Activated T-helper 1 cell treated with anti-CD3 and anti-CD28 coated beads, Interleukin-12 subunit alpha, Interleukin-12 subunit beta, Interleukin-2, Interleukin-4 antibody, amounts not matched to agents 30 ng/mL and 10 ng/mL and 1 ng/mL, durations not matched to agents 14 hours and 24 hours and 36 hours (primary cell): ENCODE measurements around the gene GRID1. TPM values are rescaled to one million over a fixed set of nuclear protein-coding genes. Genes with fewer than 3 reads are reported as not detected.

Source experiments
- DNase-seq: peaks from one replicate; pipeline ENCODE4 v3.0.0; 2021; ENCODE audit warnings: low spot score
- H3K27ac Mint-ChIP-seq: one replicate; pipeline ENCODE4 v1.8.0; 2021; ENCODE audit warnings: mild to moderate bottlenecking, mixed read lengths
- H3K27me3 Mint-ChIP-seq: one replicate; pipeline ENCODE4 v1.8.0; 2022; ENCODE audit warnings: mild to moderate bottlenecking, moderate library complexity, mixed read lengths; ENCODE audit not compliant: insufficient read depth
- H3K36me3 Mint-ChIP-seq: one replicate; pipeline ENCODE4 v1.8.0; 2021; ENCODE audit warnings: low read depth, mixed read lengths
- H3K4me1 Mint-ChIP-seq: one replicate; pipeline ENCODE4 v1.8.0; 2021; ENCODE audit warnings: low read depth, mixed read lengths
- H3K4me3 Mint-ChIP-seq: one replicate; pipeline ENCODE4 v1.8.0; 2021; ENCODE audit warnings: mild to moderate bottlenecking, moderate library complexity, mixed read lengths
- H3K9me3 Mint-ChIP-seq: one replicate; pipeline ENCODE4 v1.8.0; 2021; ENCODE audit warnings: mixed read lengths
- intact Hi-C: fragments of 100-400 bp; cut with micrococcal nuclease; formaldehyde crosslinking; loops from one replicate; pipeline ENCODE4 v1.15.1; 2024
- total RNA-seq: library from RNA; stranded (reverse); gene quantifications from 2 replicates; pipeline ENCODE4 v1.2.3, GENCODE V29; 2022

Gene GRID1
- total RNA-seq, 1 donor from 2014 or later, result not detected

- Mint-ChIP-seq H3K4me3 (no peak overlapping the region), H3K27me3 (peaks cover 5% of the 10 kb centered on the region), H3K27ac (no peak overlapping the region), H3K4me1 (no peaks in the 10 kb centered on the region), H3K9me3 (no peaks in the 10 kb centered on the region), H3K36me3 (no peaks in the 10 kb centered on the region)
- no peak for DNase-seq
- intact Hi-C loops, result no loop called here
These were observed 196.1 kb downstream of the GRID1 start for GRCh38 chr10:86170255-86171108.

DNA sequence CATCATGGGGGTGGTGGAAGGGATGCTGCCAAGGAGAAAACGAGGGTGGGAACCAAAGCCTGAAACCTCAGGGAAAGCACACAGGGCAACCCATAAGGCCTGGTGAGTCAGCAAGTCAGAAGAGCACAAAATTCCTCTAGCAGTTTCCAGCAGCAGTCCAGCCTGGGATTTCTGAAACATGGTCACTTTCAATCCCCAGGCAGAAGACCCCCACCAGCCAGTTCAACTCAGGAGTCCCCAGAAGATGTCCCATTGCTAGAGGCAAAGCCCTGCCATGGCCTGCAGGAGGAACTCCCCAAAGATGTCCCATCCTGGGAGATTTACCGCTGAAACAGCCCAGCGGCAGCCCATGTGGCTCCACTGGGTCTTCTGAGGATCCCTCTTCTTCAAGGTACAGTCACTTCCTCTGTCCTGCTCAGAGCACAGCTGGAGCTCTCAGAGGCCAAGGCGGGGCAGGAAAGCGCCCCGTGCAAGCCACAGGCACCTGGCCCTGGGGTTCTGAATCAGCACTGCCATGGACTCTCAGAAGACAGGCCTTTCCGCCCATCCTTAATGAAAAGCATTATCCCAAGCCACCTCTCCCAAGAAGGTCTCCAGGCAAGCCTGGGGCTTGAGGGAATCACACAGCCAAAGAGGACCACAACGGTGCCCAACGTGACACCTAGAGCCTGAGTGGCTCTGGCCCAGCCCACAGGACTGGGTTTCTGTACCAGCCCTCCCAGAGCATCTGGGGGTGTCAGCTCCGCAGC lies 196.9 kb downstream of the GRID1 start:
- DNase-seq, result no peak
- intact Hi-C loops, result no loop called here
- Mint-ChIP-seq H3K27me3 (peaks cover 5% of the 10 kb centered on the region), H3K4me1 (no peaks in the 10 kb centered on the region), H3K4me3 (no peak overlapping the region), H3K9me3 (no peaks in the 10 kb centered on the region), H3K27ac (no peak overlapping the region), H3K36me3 (no peaks in the 10 kb centered on the region)

DNA sequence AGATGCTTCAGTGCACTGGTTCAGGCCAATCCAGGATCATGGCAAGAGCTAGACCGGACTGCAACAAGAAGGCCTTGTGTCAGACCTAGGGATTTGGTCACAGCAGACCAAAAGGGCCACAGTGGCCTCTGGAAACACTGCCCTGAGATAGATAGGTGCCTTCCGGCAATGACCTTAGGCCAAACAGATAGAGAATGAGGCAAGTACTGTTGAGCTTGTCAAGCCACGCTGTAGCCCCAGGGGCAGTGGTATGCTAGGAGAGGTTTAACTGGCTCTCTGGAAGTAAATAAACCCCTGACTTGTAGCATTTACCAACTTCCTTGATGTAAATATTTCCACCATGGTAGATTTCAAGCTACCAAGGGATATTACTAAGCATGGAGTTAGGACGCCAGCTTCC lies 197.5 kb downstream of the GRID1 start:
- intact Hi-C loops, result no loop called here
- Mint-ChIP-seq H3K9me3 (no peaks in the 10 kb centered on the region), H3K27me3 (peaks cover 5% of the 10 kb centered on the region), H3K4me1 (no peaks in the 10 kb centered on the region), H3K4me3 (no peak overlapping the region), H3K27ac (no peak overlapping the region), H3K36me3 (no peaks in the 10 kb centered on the region)
- DNase-seq, result no peak

DNA sequence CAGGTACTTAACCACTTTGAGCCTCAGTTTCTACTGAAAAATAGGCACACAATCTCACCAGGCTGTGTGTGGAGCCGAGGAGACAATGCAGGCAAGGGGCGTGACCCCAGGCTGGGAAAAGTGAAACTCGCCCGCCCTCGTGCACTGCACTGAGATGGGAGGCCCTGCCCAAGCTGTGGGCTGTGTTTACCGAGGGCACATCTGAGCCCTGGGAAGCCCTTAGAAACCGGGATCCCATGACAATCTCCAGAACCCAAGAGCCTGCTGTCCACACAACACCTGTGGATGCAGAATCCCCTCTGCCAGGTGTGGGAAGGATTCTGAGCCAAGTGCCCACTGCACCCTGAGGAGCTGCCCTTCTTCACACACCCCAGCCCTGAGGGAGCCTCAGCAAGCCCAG lies 198.3 kb downstream of the GRID1 start:
- intact Hi-C loops, result no loop called here
- DNase-seq, result no peak
- no peak overlapping the region for H3K27ac Mint-ChIP-seq

DNA sequence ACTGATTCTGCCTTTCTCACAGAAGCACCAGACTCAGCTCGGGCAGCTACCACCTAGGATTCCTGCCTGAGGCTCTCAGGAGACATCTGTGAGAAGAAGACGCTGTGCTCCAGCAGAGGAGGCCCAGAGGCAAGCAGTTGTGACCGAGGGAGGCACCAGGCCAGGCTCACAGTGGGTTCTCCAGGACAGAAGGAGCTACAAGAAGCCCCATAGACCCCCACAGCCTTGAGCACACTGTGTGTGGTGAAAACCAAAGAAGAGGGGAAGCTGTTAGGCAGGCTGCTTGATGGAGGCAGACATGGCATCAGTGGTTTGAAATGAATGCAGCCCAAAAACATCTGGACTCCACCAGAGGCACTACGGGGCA lies 198.8 kb downstream of the GRID1 start:
- intact Hi-C loops, result no loop called here
- Mint-ChIP-seq H3K9me3 (no peaks in the 10 kb centered on the region), H3K4me3 (no peak overlapping the region), H3K4me1 (no peaks in the 10 kb centered on the region), H3K27ac (no peak overlapping the region), H3K36me3 (no peaks in the 10 kb centered on the region), H3K27me3 (peaks cover 5% of the 10 kb centered on the region)
- DNase-seq, result no peak

More for the DNA sequence above, 198.3 kb downstream of the GRID1 start:
- no peaks in the 10 kb centered on the region for H3K9me3 Mint-ChIP-seq
- peaks cover 5% of the 10 kb centered on the region for H3K27me3 Mint-ChIP-seq
- no peaks in the 10 kb centered on the region for H3K4me1 Mint-ChIP-seq
- H3K4me3 Mint-ChIP-seq, result no peak overlapping the region
- H3K36me3 Mint-ChIP-seq, result no peaks in the 10 kb centered on the region

DNA sequence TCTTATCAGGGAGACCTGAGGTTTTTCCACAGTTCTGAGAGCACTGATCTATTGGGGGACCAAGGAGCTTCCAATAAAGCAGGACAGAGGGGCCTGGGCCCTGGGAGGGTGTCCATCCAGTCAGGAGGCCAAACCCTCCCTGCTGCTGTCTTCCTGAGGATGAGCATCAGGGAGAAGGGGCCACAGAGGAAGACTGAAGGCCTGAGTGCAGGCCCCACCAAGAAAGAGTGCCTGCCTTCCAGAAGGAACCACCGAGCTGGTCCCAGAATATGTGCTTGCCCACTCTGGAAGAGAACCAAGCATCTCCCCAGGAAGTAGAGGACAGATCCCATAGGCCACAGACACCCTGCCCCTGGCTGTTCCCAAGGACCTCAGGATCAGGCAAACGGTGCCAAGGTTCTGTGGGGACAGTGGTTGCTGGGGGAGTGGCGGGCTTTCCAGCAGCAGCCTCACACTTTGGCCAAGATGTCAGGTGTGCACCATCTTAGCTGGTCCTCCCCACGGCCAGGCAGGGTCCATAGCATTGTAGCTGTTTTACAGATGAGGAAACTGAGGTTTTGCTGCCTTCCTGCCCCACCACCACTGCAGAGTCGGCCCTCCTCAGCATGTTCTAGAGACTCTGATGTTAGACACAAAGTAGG lies 199.4 kb downstream of the GRID1 start:
- Mint-ChIP-seq H3K9me3 (no peaks in the 10 kb centered on the region), H3K36me3 (no peaks in the 10 kb centered on the region), H3K4me3 (no peak overlapping the region), H3K4me1 (no peaks in the 10 kb centered on the region), H3K27ac (no peak overlapping the region), H3K27me3 (peaks cover 1% of the 10 kb centered on the region)
- intact Hi-C loops, result no loop called here
- DNase-seq, result no peak

GRCh38 chr10:86165666-86166065 lies 200.9 kb downstream of the GRID1 start:
- H3K4me3 Mint-ChIP-seq, result no peak overlapping the region
- no peaks in the 10 kb centered on the region for H3K36me3 Mint-ChIP-seq
- H3K27me3 Mint-ChIP-seq, result no peaks in the 10 kb centered on the region
- intact Hi-C loops, result no loop called here
- no peaks in the 10 kb centered on the region for H3K4me1 Mint-ChIP-seq
- no peak for DNase-seq
- no peaks in the 10 kb centered on the region for H3K9me3 Mint-ChIP-seq
- no peak overlapping the region for H3K27ac Mint-ChIP-seq

GRCh38 chr10:86164960-86165630 lies 201.5 kb downstream of the GRID1 start:
- intact Hi-C loops, result no loop called here
- Mint-ChIP-seq H3K4me1 (no peaks in the 10 kb centered on the region), H3K27me3 (no peaks in the 10 kb centered on the region), H3K36me3 (no peaks in the 10 kb centered on the region), H3K9me3 (no peaks in the 10 kb centered on the region), H3K4me3 (no peak overlapping the region), H3K27ac (no peak overlapping the region)
- DNase-seq, result no peak

DNA sequence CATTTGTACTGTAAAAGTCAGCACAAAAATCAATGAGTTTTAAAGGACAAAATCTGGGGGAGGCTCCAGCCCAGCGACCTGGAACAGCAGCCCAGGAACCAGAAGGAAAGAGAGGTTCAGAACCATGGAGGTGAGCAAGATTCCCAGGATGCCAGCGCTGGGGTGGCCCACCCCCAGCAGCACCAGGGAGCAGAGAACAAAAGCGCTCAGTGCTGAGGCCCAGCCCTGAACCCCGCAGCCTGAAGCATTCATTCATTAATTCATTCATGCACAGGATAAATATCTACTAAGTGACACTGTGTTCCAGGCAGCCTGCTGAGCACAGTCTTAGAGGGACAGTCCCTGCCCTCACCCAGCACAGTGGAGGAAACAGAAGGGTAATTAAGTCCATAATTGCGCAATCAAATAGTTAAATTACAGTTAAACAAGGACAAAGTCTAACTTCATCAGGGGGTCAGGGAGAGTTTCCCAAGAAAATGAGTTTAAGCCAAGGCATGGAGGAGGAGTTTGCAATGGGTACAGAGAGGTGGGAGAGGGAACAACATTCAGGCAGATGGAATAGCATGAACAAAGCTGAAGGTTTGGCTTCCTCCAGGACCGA lies 202.3 kb downstream of the GRID1 start:
- H3K9me3 Mint-ChIP-seq, result no peaks in the 10 kb centered on the region
- DNase-seq, result no peak
- H3K27ac Mint-ChIP-seq, result no peak overlapping the region
- no peaks in the 10 kb centered on the region for H3K36me3 Mint-ChIP-seq
- no peaks in the 10 kb centered on the region for H3K27me3 Mint-ChIP-seq
- intact Hi-C loops, result no loop called here
- no peaks in the 10 kb centered on the region for H3K4me1 Mint-ChIP-seq
- no peak overlapping the region for H3K4me3 Mint-ChIP-seq

- intact Hi-C loops, result no loop called here
- H3K4me1 Mint-ChIP-seq, result no peaks in the 10 kb centered on the region
- H3K27ac Mint-ChIP-seq, result no peak overlapping the region
- H3K27me3 Mint-ChIP-seq, result no peaks in the 10 kb centered on the region
- no peaks in the 10 kb centered on the region for H3K36me3 Mint-ChIP-seq
- no peak overlapping the region for H3K4me3 Mint-ChIP-seq
- DNase-seq, result no peak
- no peaks in the 10 kb centered on the region for H3K9me3 Mint-ChIP-seq
These were observed 202.9 kb downstream of the GRID1 start for GRCh38 chr10:86163522-86164173.

- Mint-ChIP-seq H3K27ac (no peak overlapping the region), H3K9me3 (no peaks in the 10 kb centered on the region), H3K4me1 (no peaks in the 10 kb centered on the region), H3K4me3 (no peak overlapping the region), H3K27me3 (no peaks in the 10 kb centered on the region), H3K36me3 (no peaks in the 10 kb centered on the region)
- no peak for DNase-seq
- intact Hi-C loops, result no loop called here
These were observed 203.7 kb downstream of the GRID1 start for GRCh38 chr10:86162696-86163400.

- Mint-ChIP-seq H3K36me3 (no peaks in the 10 kb centered on the region), H3K4me3 (no peak overlapping the region), H3K4me1 (no peaks in the 10 kb centered on the region), H3K9me3 (no peaks in the 10 kb centered on the region), H3K27me3 (no peaks in the 10 kb centered on the region), H3K27ac (no peak overlapping the region)
- intact Hi-C loops, result no loop called here
- no peak for DNase-seq
These were observed 204.6 kb downstream of the GRID1 start for GRCh38 chr10:86162036-86162435.
